CD4-positive, alpha-beta T cell treated with Interleukin-1 beta for 1 hour (primary cell): ENCODE results near the gene SLC41A2.
"Not testable (repeated sequence)": the region's sequence is repeated elsewhere in the genome, so short reads cannot be mapped to it uniquely, and the experiment has no call there.

Source experiments
- DNase-seq, 2 donors: peaks; one replicate each; pipeline ENCODE4 v3.0.0-alpha.2; 2020 to 2022

The SLC41A2 gene, protein sequence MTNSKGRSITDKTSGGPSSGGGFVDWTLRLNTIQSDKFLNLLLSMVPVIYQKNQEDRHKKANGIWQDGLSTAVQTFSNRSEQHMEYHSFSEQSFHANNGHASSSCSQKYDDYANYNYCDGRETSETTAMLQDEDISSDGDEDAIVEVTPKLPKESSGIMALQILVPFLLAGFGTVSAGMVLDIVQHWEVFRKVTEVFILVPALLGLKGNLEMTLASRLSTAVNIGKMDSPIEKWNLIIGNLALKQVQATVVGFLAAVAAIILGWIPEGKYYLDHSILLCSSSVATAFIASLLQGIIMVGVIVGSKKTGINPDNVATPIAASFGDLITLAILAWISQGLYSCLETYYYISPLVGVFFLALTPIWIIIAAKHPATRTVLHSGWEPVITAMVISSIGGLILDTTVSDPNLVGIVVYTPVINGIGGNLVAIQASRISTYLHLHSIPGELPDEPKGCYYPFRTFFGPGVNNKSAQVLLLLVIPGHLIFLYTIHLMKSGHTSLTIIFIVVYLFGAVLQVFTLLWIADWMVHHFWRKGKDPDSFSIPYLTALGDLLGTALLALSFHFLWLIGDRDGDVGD

DNA sequence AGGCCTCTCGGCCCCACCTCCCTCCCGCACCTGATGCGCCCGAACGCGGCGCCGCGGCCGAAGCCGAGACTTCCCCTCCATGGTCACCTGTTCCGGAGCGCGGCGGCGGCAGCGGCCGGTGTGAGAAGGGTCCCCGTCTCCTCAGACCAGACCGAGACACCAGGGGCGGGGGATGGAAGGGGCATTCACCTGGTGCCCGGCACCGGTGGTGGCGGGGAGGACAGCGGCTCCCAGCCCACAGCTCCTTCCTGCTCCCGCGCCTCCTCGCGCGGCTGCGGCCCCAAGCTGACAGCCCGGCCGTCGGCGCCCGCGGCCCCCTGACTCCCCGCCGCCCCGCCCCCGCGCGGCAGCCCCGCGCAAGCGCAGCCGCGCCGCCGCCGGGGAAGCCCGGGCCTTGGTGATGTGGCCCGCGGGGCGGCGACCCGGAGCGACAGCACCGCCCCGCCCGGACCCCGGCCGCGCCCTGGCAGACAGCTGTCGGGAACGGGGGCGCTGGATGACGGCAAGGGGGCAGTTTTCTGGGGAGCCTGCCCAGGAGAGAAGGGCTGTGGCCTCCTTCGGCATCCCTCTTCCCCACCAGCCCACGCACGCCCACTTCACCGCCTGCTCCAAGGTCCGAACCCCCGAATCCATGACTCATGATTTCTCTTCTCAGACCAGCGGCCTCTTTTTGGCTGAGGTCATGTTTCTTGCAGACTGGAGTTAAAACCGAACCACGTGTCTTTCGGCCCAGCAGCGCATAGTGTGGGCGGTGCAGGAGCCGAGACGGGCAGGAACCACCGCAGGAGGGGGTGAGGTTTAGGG is at the start of gene SLC41A2:
Gene SLC41A2 (minus strand): TSS at position 290 of the 804 bp plus-strand sequence. CDS start 29,763 bp downstream, outside the sequence.
- DNase-seq: peak; percentile 81 to 85

DNA sequence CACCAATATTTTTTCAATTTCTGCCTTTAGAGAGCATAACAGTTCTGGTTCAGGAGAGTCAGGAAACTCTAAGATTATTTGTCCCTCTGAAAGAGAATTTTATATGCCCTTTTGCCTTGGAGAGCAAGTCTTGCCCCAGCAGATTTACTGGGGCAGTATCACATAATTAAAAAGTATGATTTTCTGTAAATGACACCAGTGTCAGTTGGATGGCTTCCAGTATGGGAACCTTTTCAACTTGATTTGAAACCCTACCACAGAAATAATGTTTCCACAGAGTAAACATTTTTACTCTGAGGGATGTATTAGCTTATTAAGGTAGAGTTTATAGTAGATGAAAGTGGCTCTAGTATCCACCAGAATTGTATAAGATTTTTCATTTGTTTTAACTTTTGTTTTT is 43.4 kb upstream of the SLC41A2 start:
- no peak for DNase-seq

DNA sequence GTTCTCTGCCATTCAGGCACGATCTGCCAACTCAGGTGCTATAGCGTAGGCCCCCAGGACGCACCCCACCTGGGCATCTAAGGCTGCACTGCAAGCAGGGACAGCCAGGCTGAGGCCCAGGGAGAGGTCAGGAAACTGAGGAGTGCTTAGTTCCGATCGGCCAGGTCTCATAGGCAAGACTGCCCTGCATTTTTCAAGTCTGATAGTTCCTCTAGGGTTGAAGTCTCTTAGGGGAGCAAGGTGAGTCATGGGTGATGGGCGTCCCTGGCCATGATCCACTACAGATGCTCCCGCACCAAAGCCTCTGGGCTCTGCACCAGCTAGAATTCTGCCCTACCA is 41.2 kb upstream of the SLC41A2 start:
- DNase-seq: no peak

DNA sequence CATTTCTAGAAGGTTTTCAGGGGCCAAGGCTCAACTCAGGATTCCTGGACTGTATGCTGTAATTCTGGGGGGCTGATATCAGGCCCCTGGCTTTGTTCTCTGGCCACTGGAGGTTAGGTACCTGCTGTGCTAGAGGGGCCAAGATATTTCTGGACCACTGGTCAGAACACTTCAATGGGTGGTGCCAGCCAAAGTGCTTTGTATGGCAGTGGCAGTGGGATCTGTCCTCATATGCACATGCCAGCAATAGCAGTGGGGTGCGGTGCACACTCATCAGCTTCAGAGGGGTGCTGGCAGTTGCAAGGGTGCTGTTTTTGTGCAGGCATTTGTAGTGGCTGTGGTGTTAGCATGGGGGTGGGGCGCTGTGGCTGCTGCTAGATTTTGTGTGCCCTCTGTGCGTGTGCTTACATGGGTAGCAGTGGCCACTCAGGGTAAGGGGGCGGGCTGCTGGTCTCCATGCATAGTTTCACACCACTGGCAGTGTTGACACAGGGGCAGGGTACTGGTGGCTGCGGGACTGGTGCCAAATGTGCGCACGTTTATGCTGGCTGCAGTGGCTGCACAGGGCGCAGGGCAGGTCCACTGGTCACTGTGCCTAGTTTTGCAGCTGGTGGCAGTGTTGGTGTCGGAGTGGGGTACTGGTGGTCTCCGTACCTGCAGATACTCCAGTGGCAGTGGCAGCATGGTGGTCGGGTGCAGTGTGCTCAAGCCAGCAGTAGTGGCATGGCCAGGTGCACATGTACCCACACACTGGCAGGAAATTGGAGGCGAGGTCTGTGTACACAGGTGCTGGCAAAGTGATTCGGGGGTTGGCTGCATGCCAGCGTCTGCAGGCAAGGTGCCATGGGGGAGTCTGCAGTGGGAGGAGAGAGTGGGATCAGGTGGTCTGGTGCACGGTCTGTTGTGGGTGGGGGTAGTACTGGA is 40.6 kb upstream of the SLC41A2 start:
- no peak for DNase-seq

DNA sequence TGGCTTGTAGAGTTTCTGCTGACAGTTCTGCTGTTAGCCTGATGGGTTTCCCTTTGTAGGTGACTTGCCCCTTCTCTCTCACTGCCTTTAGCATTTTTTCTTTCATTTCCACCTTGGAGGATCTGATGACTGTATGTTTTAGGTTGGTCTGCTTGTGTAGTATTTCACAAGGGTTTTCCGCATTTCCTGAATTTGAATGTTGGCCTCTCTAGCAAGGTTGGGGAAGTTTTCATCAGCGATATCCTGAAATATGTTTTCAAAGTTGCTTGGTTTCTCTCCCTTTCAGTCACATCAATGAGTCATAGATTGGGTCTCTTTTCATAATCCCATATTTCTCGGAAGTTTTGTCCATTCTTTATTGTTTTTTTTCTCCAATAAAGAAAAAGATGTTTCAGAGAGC is 39.5 kb upstream of the SLC41A2 start:
- no peak for DNase-seq

DNA sequence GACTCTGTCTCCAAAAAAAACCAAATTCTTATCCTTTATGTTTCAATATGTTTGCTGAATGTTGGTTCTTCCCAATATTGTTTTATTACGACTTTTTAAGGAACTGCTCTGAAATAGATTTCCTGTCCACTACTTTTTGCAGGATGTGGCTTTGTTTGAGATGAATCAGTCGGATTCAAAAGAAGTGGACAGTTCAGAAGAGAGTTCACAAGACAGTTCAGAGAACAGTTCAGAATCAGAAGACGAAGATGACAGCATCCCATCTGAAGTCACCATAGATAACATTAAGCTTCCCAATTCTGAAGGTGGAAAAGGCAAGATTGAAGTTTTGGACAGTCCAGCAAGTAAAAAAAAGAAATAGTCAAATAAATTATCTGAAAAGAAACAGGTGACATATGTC is 36.2 kb upstream of the SLC41A2 start:
- no peak for DNase-seq

DNA sequence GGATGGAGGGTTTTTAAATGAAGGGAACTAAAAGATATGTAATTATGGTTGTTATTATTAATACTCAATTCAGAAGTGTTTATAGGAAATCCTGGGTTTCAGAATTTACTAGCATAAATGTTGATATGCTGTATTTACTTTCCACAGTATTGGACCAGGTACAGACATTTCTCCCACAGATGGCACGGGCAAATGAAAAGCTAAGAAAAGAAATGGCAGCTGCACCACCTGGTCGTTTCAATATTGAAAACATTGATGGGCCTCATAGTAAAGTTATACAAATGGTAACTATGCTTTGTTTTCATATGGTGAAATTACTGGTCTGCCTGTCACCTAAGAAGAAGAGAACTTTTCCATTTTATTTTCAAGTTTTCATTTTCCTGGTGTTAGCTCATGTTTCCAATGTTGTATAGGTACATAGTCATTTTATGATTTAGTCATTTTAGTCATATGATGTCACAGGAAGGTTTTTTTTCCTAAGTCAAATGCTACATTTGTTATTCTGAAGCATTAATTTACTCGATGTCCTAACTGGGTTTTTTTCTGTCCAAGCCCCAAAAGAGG is 33.6 kb upstream of the SLC41A2 start:
- no peak for DNase-seq

DNA sequence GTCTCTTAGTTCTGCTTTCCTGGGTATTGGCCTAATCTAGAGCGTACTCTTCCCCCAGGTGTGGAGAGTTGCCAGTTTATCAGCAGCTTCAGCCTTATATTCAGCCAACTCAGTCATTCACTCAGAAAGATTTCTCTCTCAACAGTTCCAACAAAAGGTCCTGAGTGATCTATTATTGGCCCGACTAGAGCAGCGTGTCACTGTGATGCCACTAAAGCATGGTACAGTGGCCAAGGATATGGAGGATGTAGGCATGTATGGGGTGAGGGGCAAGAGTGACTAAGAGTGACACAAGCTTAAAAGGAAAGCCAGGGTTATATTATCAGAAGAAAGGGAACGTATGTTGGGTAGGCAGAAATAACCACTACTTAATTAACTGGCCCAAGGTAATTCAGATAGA is 32.9 kb upstream of the SLC41A2 start:
- no peak for DNase-seq

DNA sequence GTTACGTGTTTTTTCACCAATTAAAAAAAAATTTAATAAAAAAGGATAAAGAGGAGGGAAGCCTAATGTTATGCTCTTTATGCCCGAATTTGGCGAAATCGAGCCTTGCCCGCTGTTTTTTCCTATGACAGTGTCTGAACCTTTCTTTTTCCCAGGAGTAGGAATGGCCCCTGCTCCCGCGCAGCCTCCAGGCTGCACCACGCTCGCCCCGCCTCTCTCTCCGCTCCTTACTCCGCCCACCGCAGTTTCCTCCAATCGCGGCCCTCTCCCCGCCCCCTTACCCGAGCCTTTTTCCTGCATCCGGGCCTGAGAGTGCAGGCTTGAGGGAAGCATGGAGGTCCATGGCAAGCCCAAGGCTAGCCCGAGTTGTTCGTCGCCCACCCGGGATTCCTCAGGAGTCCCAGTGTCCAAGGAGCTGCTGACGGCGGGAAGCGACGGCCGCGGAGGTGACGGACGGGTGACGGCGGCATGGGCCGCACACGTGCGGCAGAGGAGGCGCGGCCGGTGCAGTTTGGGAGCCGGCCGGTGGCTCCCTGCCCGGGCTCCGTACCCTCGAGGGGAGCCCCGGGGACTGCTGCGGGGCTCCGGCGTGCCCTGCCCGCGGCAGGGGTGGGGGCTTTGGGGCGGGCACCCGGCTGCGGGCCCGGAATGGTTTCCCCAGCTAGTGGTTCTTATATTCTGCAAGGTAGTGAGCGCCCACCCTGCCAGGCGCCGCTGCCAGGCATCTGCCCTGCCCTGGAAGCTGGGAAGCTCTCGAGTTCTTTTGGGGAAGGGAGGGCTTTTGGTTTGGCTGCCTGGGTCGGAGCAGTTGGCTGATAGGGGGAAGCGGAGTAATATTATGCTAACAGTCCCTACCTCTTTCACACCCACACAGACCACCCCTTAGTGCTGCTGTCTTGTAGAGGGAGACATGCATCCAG is 28.2 kb upstream of the SLC41A2 start, which contains the start of gene NOPCHAP1:
Gene NOPCHAP1 (plus strand): TSS at position 295 of the 920 bp plus-strand sequence. CDS start 37 bp downstream, at position 332.
- DNase-seq: peak; percentile 77 to 84

DNA sequence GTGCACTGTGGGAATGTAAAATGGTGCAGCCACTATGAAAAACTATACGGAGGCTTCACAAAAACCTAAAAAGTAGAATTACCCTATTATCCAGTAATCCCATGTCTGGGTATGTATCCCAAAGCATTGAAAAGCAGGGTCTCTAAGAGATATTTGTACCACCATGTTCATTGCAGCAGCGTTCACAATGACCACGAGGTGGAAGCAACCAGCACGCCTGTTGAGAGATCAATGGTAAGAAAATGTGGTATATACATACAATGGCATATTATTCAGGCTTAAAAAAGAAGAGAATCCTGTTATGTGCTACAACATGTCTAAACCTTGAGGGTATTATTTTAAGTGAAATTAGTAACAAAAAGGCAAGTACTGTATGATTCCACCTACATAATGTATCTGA is 27.1 kb upstream of the SLC41A2 start:
- DNase-seq: no peak

DNA sequence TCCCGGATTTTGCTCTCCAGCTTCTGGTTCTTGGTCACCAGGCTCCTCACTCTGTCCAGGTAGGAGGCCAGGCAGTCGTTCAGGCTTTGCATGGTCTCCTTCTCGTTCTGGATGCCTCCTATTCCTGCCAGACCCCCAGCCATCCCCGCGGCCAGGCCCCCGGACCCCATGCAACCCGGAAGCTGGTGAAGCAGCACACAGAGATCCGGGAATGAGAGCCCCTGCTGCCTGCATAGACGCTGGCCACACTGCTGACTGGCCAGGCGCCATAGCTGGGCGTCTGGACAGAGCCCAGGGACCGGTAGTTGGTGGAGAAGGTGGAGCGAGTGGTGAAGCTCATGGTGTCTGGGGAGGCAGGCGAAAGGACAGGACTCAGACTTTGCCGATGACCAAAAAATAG is 19.6 kb upstream of the SLC41A2 start:
- DNase-seq: not testable (repeated sequence)

DNA sequence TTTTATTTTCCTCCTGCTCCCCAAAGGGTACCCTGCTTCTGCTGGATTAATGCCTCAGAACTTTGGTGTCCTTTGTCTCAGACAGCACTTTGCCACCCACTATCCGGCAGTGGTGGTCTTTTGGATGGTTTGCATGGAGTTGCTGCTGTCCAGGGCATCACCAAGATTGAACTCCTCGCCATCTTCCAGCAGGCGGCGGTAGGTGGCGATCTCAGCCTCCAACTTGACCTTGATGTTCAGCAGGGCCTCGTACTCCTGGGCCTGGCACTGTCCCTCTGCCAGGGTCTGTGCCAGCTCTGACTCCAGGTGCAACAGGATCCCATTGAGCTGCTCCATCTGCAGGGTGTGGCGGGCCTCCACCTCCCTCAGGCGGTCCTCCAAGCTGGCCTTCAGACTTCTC is 18.6 kb upstream of the SLC41A2 start:
- DNase-seq: no peak

DNA sequence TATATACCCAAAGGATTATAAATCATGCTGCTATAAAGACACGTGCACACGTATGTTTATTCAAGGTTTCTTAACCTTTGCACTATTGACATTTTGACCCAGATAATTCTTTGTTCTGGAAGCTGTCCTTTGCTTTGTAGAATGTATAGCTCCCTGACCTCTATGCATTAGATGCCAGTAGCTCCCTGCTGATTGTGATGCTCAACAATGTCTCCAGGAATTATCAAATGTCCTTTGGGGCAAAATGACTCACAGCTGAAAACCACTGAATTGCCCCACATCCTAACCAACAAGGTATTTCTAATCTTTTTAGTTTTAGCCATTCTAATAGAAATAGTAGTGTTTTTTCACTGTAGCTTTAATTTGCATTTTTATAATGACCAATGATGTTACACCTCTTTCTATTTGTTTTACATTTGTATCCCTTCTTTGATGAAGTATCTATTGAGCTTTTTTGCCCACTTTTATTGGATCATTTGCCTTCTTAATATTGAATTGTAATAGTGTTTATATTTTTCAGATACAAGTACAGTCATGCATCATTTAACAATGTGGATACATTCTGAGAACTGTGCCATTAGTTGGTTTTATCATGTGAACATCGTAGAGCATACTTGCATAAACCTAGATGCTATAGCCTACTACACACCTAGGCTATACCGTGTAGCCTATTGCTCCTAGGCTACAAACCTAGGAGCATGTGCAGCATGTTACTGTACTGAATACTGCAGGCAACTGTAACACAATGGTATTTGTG is 17.7 kb upstream of the SLC41A2 start:
- no peak for DNase-seq

DNA sequence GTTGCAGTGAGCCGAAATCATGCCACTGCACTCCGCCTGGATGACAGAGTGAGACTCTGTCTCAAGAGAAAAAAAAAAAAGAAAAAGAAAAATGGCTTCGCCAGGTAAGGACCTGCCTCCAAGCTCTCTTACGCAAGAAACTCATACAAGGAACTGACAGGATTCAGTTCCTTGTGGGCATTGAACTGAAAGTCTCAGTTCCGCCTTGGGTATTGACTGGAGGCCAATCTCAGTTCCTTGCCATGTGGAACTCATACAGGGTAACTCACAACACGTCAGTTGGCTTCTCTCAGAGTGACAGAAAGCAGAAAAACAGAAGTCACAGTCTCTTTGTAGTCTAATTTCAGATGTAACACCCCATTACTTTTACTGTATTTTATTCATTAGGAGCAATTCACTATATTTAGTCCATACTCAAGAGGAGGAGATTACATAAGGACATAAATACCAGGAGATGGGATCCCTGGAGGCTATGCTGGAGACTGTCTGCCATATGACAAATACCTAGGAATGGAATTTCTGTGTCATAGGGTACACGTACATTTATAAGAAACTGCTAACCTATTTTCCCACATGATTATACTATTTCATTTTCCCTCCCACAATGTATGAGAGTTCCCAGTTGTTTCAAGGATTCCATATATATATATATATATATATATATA is 16.7 kb upstream of the SLC41A2 start:
- peak; percentile 24 to 75 for DNase-seq

DNA sequence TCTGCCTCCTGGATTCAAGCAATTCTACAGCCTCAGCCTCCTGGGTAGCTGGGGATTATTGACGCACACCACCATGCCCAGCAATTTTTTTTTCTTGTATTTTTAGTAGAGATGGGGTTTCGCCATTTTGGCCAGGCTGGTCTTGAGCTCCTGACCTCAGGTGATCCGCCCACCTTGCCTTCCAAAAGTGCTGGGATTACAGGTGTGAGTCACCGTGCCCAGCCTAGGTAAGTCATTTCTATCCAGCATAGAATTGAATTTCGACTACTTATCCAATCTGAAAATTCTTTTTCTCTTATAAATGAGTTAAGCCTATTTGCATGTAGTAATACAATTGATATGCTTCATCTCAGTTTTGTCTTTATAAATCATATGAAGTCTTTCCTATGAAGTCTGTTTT is 15.2 kb upstream of the SLC41A2 start:
- no peak for DNase-seq

DNA sequence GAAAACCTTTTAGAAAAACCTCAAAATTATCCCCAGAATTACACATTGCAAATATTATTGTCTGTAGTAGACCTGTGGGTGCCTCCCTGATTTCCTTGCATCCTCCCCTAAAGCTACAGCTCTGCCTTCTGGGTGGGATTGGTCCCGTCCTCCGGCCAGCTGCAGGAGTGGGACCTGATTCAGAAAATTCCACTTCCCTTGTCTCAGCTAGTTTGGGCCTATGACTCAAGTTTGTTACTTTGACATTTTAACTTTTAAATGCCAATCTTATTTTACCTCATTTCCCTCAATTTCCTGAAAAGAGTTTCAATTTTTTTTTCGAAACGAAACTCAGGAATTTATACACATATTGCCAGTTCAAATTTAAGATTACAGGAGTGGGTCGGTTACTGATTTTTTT is 13.2 kb upstream of the SLC41A2 start:
- DNase-seq: no peak

DNA sequence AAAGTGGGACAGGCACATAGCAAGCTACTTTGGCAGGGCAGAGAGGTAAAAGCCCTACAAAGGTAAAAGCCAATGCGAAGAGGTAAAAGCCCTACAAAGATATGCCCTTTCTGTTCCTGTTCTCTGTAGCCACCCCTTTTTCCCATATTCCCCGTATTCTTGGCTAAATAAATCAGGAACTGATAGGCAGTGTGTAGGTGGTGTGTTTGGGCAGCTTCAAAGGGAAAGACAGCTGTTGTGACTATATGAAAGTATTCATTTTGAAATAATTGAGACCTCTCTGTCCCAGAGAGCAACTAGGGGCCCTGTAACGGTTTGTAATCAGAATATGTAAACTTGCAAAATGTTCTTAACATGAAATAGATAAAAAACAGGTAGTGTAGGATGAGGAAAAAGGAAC is 11.3 kb upstream of the SLC41A2 start:
- no peak for DNase-seq

DNA sequence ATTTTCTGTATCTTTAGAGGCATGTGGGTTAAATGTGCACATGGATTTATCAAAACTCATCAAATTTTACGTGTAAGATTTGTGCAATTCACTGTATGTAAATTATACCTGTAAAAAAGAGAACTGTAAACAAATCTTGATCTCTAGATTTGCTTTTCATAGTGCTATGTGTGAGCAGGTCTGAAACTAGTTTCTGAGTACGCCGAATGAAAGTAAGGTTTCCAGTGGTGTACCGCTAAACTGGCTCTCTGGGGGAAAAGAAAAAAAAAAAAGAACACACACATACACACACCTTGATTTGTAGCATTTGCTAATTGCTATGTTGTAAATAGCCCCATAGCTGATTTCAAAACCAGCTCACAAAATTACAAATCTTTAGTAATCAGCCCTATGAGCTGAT is 8.6 kb upstream of the SLC41A2 start:
- DNase-seq: no peak

DNA sequence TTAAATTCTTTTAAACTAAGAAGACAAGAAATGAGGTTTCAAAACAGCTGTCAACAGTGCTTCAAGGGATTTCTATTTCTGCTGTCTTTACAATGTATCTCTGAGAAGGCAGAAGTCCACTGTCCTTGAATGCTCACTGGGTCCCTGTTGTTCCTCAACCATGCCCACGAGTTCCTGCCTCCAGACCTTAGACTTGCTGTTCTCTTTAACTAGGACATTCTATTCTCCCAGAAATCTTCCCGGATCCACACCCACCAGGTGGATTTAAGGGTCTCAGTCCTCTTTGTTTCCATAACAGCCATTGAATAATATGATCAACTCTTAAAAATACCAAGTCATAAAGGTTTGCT is 6.7 kb upstream of the SLC41A2 start:
- DNase-seq: no peak
